ENCODE results near the gene NLRP1. TPM values are rescaled to one million over a fixed set of nuclear protein-coding genes. Genes with fewer than 3 reads are reported as not detected.

The NLRP1 gene
- total and polyA plus RNA-seq, 9 of the 15 experiments (the other 6 are each of a cell fraction or from before 2014, with no cell fraction given): 4.0 to 69.4 (median 27.7) TPM

DNA sequence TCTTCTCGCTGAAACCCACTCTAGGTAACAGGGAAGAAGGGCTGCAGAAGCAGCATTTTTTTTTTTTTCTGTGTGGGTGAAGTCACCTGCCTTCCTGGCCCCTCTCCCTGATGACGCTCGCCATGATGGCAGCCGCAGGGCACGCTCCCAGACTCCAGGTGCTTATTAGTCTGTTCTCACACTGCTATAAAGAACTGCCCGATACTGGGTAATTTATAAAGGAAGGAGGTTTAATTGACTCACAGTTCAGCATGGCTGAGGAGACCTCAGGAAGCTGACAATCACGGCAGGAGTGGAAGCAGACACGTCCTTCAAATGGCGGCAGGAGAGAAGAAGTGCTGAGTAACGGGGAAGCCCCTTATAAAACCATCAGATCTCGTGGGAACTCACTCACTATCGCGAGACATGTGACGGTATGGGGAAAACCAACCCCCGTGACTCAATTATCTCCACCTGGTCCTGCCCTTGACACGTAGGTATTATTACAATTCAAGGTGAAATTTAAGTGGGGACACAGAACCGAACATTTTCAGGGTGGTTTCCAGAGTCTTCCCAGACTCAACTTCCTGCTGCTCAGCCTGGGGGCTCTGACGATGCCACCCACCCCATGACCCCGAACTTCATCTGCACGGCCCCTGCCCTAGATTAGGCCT is 34.9 kb upstream of the NLRP1 start (continued):
- no peak for TF ChIP-seq HDAC2 (IDR thresholded peaks at IDR 0.05)
- TF ChIP-seq, protein P1, sequence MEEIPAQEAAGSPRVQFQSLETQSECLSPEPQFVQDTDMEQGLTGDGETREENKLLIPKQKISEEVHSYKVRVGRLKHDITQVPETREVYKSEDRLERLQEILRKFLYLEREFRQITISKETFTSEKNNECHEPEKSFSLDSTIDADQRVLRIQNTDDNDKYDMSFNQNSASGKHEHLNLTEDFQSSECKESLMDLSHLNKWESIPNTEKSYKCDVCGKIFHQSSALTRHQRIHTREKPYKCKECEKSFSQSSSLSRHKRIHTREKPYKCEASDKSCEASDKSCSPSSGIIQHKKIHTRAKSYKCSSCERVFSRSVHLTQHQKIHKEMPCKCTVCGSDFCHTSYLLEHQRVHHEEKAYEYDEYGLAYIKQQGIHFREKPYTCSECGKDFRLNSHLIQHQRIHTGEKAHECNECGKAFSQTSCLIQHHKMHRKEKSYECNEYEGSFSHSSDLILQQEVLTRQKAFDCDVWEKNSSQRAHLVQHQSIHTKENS (CRISPR knock-in tag; IDR thresholded peaks at IDR 0.05): no peak
- no peak for TF ChIP-seq HMG20B (CRISPR knock-in tag; IDR thresholded peaks at IDR 0.05)
- TF ChIP-seq POLR2AphosphoS2 (IDR thresholded peaks at IDR 0.05; ENCODE audit: low read length): peak; percentile 58; the same call in 1 of the 2 replicates
- TF ChIP-seq, protein P2, sequence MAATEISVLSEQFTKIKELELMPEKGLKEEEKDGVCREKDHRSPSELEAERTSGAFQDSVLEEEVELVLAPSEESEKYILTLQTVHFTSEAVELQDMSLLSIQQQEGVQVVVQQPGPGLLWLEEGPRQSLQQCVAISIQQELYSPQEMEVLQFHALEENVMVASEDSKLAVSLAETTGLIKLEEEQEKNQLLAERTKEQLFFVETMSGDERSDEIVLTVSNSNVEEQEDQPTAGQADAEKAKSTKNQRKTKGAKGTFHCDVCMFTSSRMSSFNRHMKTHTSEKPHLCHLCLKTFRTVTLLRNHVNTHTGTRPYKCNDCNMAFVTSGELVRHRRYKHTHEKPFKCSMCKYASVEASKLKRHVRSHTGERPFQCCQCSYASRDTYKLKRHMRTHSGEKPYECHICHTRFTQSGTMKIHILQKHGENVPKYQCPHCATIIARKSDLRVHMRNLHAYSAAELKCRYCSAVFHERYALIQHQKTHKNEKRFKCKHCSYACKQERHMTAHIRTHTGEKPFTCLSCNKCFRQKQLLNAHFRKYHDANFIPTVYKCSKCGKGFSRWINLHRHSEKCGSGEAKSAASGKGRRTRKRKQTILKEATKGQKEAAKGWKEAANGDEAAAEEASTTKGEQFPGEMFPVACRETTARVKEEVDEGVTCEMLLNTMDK (IDR thresholded peaks at IDR 0.05; ENCODE audit: borderline replicate concordance, insufficient read depth, low read depth, low read length, poor library complexity, severe bottlenecking): no peak
- TF ChIP-seq ZBTB8A (IDR thresholded peaks at IDR 0.05; ENCODE audit: partially characterized antibody): no peak
- TF ChIP-seq, protein P3, sequence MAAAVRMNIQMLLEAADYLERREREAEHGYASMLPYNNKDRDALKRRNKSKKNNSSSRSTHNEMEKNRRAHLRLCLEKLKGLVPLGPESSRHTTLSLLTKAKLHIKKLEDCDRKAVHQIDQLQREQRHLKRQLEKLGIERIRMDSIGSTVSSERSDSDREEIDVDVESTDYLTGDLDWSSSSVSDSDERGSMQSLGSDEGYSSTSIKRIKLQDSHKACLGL (CRISPR knock-in tag; IDR thresholded peaks at IDR 0.05; ENCODE audit: borderline replicate concordance, poor library complexity, severe bottlenecking): no peak
- no peak for TF ChIP-seq GABPB2 (CRISPR knock-in tag; conservative IDR thresholded peaks at IDR 0.05)
- TF ChIP-seq BHLHE40 (IDR thresholded peaks at IDR 0.05; ENCODE audit: low read length): no peak
- TF ChIP-seq, protein P4, sequence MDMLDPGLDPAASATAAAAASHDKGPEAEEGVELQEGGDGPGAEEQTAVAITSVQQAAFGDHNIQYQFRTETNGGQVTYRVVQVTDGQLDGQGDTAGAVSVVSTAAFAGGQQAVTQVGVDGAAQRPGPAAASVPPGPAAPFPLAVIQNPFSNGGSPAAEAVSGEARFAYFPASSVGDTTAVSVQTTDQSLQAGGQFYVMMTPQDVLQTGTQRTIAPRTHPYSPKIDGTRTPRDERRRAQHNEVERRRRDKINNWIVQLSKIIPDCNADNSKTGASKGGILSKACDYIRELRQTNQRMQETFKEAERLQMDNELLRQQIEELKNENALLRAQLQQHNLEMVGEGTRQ (CRISPR knock-in tag; IDR thresholded peaks at IDR 0.05): peak; percentile 21; the same call in 1 of the 2 replicates
- TF ChIP-seq SMAD4 (CRISPR knock-in tag; conservative IDR thresholded peaks at IDR 0.05): no peak
- TF ChIP-seq ZNF778 (CRISPR knock-in tag; IDR thresholded peaks at IDR 0.05): no peak
- no peak for TF ChIP-seq KDM2B (CRISPR knock-in tag; IDR thresholded peaks at IDR 0.05)
- TF ChIP-seq YY1 (IDR thresholded peaks at IDR 0.05; ENCODE audit: borderline replicate concordance in 1 of 3, control insufficient read depth in 1 of 3, extremely low read depth in 1 of 3, insufficient read depth in 3 of 3, insufficient read length in 1 of 3, insufficient replicate concordance in 2 of 3, low read depth in 1 of 3, low read length in 2 of 3): peak; percentile 26 to 90 (median 65)
- TF ChIP-seq BCOR (IDR thresholded peaks at IDR 0.05): no peak
- TF ChIP-seq FOXK1 (CRISPR knock-in tag; IDR thresholded peaks at IDR 0.05; ENCODE audit: borderline replicate concordance): no peak
- no peak for TF ChIP-seq ZNF445 (CRISPR knock-in tag; IDR thresholded peaks at IDR 0.05; ENCODE audit: low read depth)
- no peak for TF ChIP-seq CHCHD3 (CRISPR knock-in tag; IDR thresholded peaks at IDR 0.05)
- no peak for TF ChIP-seq ZNF146 (CRISPR knock-in tag; IDR thresholded peaks at IDR 0.05; ENCODE audit: unreplicated experiment)
- no peak for TF ChIP-seq KLF13 (tag; IDR thresholded peaks at IDR 0.05; ENCODE audit: borderline replicate concordance, low read depth)
- TF ChIP-seq RFX7 (CRISPR knock-in tag; IDR thresholded peaks at IDR 0.05): no peak
- no peak for TF ChIP-seq HNRNPK (IDR thresholded peaks at IDR 0.05; ENCODE audit: low read depth, low read length, poor library complexity, severe bottlenecking)
- TF ChIP-seq SRSF7 (optimal IDR thresholded peaks at IDR 0.05; ENCODE audit: low read depth, low read length): no peak

Measured in K562 (cell line).